HG03442 (cell line): ENCODE measurements around the gene SLC17A5.
"Not testable (repeated sequence)": the region's sequence is repeated elsewhere in the genome, so short reads cannot be mapped to it uniquely, and the experiment has no call there.

ENCODE experiments used
- ATAC-seq: cut with Tn5 transposase; IDR thresholded peaks from one replicate; pipeline ENCODE4 v1.9.1; 2021; ENCODE audit warnings: mild to moderate bottlenecking, moderate library complexity; ENCODE audit not compliant: unreplicated experiment

SLC17A5 gene

GRCh38 chr6:73623480-73623879 lies 30.3 kb downstream of the SLC17A5 start:
- not testable (repeated sequence) for ATAC-seq

- ATAC-seq, result not testable (repeated sequence)
Observed at GRCh38 chr6:73618082-73618481, 35.7 kb downstream of the SLC17A5 start.

- no peak for ATAC-seq
Observed at GRCh38 chr6:73614802-73615201, 39.0 kb downstream of the SLC17A5 start.

- ATAC-seq, result no peak
Observed at GRCh38 chr6:73613806-73614536, 39.8 kb downstream of the SLC17A5 start.

DNA sequence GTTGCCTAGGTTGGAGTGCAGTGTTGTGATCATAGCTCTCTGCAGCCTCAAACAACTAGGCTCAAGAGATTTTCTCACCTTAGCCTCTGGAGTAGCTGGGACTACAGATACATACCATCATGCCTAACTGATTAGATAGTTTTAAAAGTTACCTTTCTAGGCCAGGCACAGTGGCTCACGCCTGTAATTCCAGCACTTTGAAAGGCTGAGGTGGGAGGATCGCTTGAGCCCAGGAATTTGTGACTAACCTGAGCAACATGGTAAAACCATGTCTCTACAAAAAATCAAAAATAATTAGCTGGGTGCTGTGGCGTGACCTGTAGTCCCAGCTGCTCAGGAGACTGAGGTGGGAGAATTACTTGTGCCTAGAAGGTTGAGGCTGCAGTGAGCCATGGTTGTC lies 41.2 kb downstream of the SLC17A5 start:
- ATAC-seq, result no peak

- no peak for ATAC-seq
Observed at GRCh38 chr6:73610444-73611275, 43.1 kb downstream of the SLC17A5 start.

DNA sequence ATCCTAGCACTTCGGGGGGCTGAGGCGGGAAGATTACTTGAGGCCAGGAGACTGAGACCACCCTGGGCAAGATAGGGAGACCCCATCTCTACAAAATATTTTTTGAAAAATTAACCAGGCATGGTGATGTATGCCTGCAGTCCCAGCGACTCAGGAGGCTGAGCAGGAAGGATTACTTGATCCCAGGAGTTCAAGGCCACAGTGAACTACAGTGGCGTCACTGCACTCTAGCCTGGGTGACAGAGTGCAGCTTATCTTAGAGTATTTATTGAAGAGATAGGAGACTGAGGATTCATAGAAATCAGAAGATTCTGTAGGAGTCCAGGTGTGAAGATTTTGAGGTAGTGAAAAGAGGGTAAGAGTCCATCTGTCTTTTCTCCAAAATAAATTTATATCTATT lies 45.0 kb downstream of the SLC17A5 start:
- ATAC-seq, result no peak

- no peak for ATAC-seq
Observed at GRCh38 chr6:73606428-73606827, 47.4 kb downstream of the SLC17A5 start.

DNA sequence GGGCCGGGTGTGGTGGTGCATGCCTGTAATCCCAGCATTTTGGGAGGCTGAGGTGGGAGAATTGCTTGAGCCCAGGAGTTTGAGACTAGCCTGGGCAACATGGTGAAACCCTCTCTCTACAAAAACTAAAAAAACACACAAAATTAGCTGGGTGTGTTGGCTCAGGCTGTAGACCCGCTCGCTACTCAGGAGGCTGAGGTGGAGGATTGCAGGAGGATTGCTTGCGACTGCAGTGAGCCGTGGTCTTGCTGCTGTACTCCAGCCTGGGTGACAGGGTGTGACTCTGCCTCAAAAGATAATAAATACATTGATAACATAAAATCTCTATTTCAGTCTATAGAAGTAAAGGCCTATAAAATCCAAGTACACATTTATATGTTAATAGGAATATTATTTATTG lies 49.3 kb downstream of the SLC17A5 start:
- no peak for ATAC-seq

GRCh38 chr6:73604020-73604419 lies 49.8 kb downstream of the SLC17A5 start:
- no peak for ATAC-seq

- ATAC-seq, result no peak
Observed at GRCh38 chr6:73586416-73586974, 67.3 kb downstream of the SLC17A5 start.

- peak; percentile 77 for ATAC-seq
Observed at GRCh38 chr6:73585566-73586415, 68.0 kb downstream of the SLC17A5 start.

DNA sequence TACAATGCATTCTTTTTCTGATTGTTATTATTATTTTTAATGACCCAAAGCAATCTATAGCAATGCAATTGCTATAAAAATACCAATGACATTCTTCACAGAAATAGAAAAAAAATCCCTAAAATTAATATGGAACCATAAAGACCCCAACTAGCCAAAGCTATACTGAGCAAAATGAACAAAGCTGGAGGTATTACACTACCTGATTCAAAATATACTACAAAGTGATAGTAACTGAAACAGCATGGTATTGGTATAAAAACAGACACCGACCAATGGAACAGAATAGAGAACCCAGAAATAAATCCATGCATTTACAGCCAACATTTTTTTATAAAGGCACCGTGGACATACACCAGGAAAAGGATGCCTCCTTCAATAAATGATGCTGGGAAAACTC lies 72.5 kb downstream of the SLC17A5 start:
- ATAC-seq, result no peak

GRCh38 chr6:73580247-73581149 lies 73.3 kb downstream of the SLC17A5 start:
- peak; percentile 88 for ATAC-seq

DNA sequence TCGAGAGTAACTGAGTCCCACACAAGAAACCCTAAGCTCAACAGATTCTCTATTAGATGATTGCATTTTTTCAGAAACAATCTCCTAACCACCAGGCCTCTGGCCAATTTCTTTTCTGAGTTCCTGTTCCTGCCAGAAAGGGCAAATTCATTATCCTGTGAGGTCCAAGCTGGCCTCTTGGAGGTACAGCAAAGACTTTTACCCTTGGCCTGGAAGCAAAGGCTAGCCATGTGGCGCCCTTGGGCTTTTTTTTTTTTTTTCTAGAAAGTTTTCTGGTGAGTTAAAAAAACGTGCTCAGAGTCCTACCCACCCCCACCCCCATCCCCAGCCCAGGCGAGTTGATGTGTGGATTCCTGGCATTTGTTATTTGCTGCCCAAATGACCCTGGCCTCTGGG lies 73.9 kb downstream of the SLC17A5 start:
- ATAC-seq, result peak; percentile 7

DNA sequence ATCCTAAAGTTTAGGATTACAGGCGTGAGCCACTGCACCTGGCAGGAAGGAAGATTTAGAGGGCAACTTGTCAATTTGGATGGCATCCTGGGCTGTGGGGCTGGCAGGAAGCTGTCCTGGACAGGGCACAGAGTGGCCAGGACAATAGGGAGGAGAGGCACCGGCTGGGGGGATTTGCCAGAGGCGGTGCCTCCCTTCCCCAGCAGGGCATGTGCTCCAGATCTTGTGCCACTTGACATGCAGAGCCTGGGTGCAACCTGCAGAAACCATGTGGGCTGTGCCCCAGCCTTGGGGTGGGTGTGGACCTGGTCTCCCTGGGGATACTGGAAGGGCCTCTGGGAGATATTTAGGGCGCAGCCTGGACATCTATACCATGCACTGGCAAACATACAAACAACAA lies 74.4 kb downstream of the SLC17A5 start:
- ATAC-seq, result peak; percentile 6

DNA sequence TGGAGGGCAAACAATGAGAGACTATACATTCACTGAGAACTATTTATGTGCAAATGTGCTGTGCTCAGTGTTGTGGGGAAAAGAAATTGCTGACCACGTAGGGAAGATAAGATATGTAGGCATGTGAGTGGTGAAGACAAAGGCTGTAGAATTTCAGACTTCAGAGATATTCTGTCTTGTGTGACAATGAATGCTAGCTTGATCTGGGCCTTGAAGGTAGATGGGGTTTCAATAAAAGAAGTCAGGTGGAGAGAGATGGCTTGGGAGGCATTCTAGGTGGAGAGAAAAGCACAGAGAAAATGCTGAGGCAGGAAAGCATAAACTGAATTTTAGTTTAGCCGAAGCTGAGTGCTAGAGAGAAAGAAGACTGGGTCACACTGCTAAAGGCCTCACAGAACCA lies 76.1 kb downstream of the SLC17A5 start:
- ATAC-seq, result no peak

DNA sequence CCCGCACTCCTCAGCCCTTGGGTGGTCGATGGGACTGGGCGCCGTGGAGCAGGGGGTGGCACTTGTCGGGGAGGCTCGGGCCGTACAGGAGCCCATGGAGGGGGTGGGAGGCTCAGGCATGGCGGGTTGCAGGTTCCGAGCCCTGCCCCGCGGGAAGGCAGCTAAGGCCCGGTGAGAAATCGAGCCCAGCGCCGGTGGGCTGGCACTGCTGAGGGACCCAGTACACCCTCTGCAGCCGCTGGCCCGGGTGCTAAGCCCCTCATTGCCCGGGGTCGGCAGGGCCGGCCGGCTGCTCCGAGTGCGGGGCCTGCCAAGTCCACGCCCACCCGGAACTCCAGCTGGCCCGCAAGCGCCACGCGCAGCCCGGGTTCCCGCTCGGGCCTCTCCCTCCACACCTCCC lies 81.3 kb downstream of the SLC17A5 start:
- ATAC-seq, result not testable (repeated sequence)

- not testable (repeated sequence) for ATAC-seq
Observed at GRCh38 chr6:73571218-73572181, 82.3 kb downstream of the SLC17A5 start.
